A673 (cell line): ENCODE measurements around the gene SULT1A1. TPM values are rescaled to one million over a fixed set of nuclear protein-coding genes. Genes with fewer than 3 reads are reported as not detected.

Experiments used
- BruUV-seq: library from RNA; stranded (reverse); fragments of 400-500 nt; replicated peaks from 2 replicates; lab custom pipeline; 2021; lab: Mats Ljungman, UMichigan
- CTCF ChIA-PET: fragments of 300-600 bp; sonication (Branson Sonifier 250); formaldehyde crosslinking; loops from one replicate; lab custom pipeline; 2022; ENCODE audit warnings: antibody characterized with exemption; lab: Charles Lee
- POLR2A ChIA-PET: fragments of 300-600 bp; sonication (Branson Sonifier 250); formaldehyde crosslinking; loops from one replicate; lab custom pipeline; 2022; ENCODE audit warnings: antibody characterized with exemption; ENCODE audit not compliant: low non-redundant PET; lab: Charles Lee
- DNase-seq: peaks from one replicate; pipeline ENCODE4 v3.0.0-alpha.2; 2015; ENCODE audit warnings: low spot score
- H3K27ac ChIP-seq: fragments of 200-600 bp; sonication (generic); 2 replicates; pipeline ENCODE4 v1.5.1; 2016; ENCODE audit warnings: mixed run types, low read depth, mild to moderate bottlenecking, mixed read lengths, antibody characterized with exemption, low read length; ENCODE audit not compliant: poor library complexity, severe bottlenecking
- H3K27me3 ChIP-seq: fragments of 200-600 bp; sonication (generic); replicated peaks from 2 replicates; pipeline ENCODE4 v1.6.1; 2017; ENCODE audit warnings: mixed run types, low read depth, mild to moderate bottlenecking, mixed read lengths, antibody characterized with exemption, low read length; ENCODE audit not compliant: insufficient read depth, poor library complexity
- H3K36me3 ChIP-seq: fragments of 200-600 bp; sonication (generic); 2 replicates; pipeline ENCODE4 v1.6.1; 2016; ENCODE audit warnings: mixed run types, mild to moderate bottlenecking, mixed read lengths, antibody characterized with exemption, low read length; ENCODE audit not compliant: insufficient read depth, poor library complexity, severe bottlenecking
- H3K4me1 ChIP-seq: fragments of 200-600 bp; sonication (generic); 2 replicates; pipeline ENCODE4 v1.6.1; 2017; ENCODE audit warnings: mixed run types, mild to moderate bottlenecking, mixed read lengths, antibody characterized with exemption, low read length; ENCODE audit not compliant: insufficient read depth, poor library complexity, severe bottlenecking
- H3K4me3 ChIP-seq: fragments of 200-600 bp; sonication (generic); 2 replicates; pipeline ENCODE4 v1.5.1; 2016; ENCODE audit warnings: low read depth, mixed run types, mild to moderate bottlenecking, mixed read lengths, low read length; ENCODE audit not compliant: poor library complexity, severe bottlenecking
- H3K9me3 ChIP-seq: fragments of 200-600 bp; sonication (generic); 2 replicates; pipeline ENCODE4 v1.6.1; 2016; ENCODE audit warnings: mixed run types, low read depth, mild to moderate bottlenecking, mixed read lengths, antibody characterized with exemption, low read length; ENCODE audit not compliant: poor library complexity, severe bottlenecking
- CTCF ChIP-seq: fragments of 300-800, 200-600 bp; sonication (generic); conservative IDR thresholded peaks from 2 replicates; pipeline ENCODE4 v1.5.1; 2017; ENCODE audit warnings: low read depth, mild to moderate bottlenecking, antibody characterized with exemption, low read length, moderate library complexity, mixed read lengths
- EZH2 ChIP-seq: fragments of 200-600 bp; sonication (generic); IDR thresholded peaks from 2 replicates; pipeline ENCODE4 v1.6.1; 2017; ENCODE audit warnings: borderline replicate concordance, low read depth, mild to moderate bottlenecking, mixed read lengths, antibody characterized with exemption, low read length; ENCODE audit not compliant: poor library complexity, severe bottlenecking
- intact Hi-C: fragments of 100-400 bp; cut with micrococcal nuclease; formaldehyde crosslinking; loops from one replicate; pipeline ENCODE4 v1.10.0; 2022; ENCODE audit not compliant: unreplicated experiment
- total RNA-seq: library from RNA; stranded (reverse); gene quantifications from 2 replicates; pipeline ENCODE4 v1.2.3, GENCODE V29; 2021

SULT1A1 gene
- total RNA-seq, 1 experiment from 2014 or later: 8.9 TPM

GRCh38 chr16:28585674-28586073, 24.2 kb downstream of the SULT1A1 start:
- no peak overlapping the region for H3K4me3 ChIP-seq
- ChIA-PET POLR2A (no interaction called here), CTCF (no interaction called here)
- H3K36me3 ChIP-seq: peaks cover 3% of the 10 kb centered on the region
- no peak overlapping the region for H3K27ac ChIP-seq
- intact Hi-C loops: no loop called here
- H3K9me3 ChIP-seq: no peaks in the 10 kb centered on the region
- DNase-seq: no peak
- H3K27me3 ChIP-seq: no peaks in the 10 kb centered on the region
- BruUV-seq: no TSS peak
- no peak for TF ChIP-seq EZH2
- TF ChIP-seq CTCF: no peak
- H3K4me1 ChIP-seq: no peaks in the 10 kb centered on the region

- H3K27ac ChIP-seq: no peak overlapping the region
- no TSS peak for BruUV-seq
- no peak overlapping the region for H3K4me3 ChIP-seq
- H3K27me3 ChIP-seq: no peaks in the 10 kb centered on the region
- DNase-seq: no peak
- POLR2A ChIA-PET: no interaction called here
- CTCF ChIA-PET: no interaction called here
- H3K9me3 ChIP-seq: no peaks in the 10 kb centered on the region
- TF ChIP-seq EZH2 (no peak), CTCF (no peak)
- H3K4me1 ChIP-seq: no peaks in the 10 kb centered on the region
- H3K36me3 ChIP-seq: no peaks in the 10 kb centered on the region
- intact Hi-C loops: no loop called here
Observed at GRCh38 chr16:28580726-28581315, 29.0 kb downstream of the SULT1A1 start.

- no TSS peak for BruUV-seq
- no peak for DNase-seq
- ChIA-PET CTCF (no interaction called here), POLR2A (no interaction called here)
- intact Hi-C loops: no loop called here
- Histone ChIP-seq H3K27me3 (no peaks in the 10 kb centered on the region), H3K4me1 (no peaks in the 10 kb centered on the region), H3K4me3 (no peak overlapping the region), H3K36me3 (no peaks in the 10 kb centered on the region), H3K27ac (no peak overlapping the region), H3K9me3 (no peaks in the 10 kb centered on the region)
- TF ChIP-seq EZH2 (no peak), CTCF (no peak)
Observed at GRCh38 chr16:28575446-28576109, 34.3 kb downstream of the SULT1A1 start.
